HEK293 (cell line): ENCODE measurements around the gene TTLL5.

Source experiments
- CTCF ChIA-PET: fragments of 350-600 bp; formaldehyde crosslinking; extraction: SDS; loops from one replicate; lab custom pipeline; 2021; ENCODE audit warnings: antibody characterized with exemption; lab: Yijun Ruan, JAX
- POLR2A ChIA-PET: fragments of 300-600 bp; formaldehyde crosslinking; extraction: SDS; loops from one replicate; lab custom pipeline; 2020; ENCODE audit warnings: antibody characterized with exemption, inconsistent platforms; lab: Yijun Ruan, JAX
- H3K27ac ChIP-seq: fragments of 200-500 bp; sonication (Bioruptor generic); 2 replicates; pipeline ENCODE4 v1.5.1; 2014; ENCODE audit warnings: low read depth, low read length, control low read depth, inconsistent platforms; ENCODE audit errors: extremely low read depth
- H3K36me3 ChIP-seq, 2 experiments: fragments of 200-500 bp in 1 of 2; sonication (Bioruptor generic) in 1 of 2; 1 replicate in 1 of 2; 2 replicates in 1 of 2; pipeline ENCODE4 v1.5.1; 2014 to 2017; ENCODE audit warnings: inconsistent platforms in 2 of 2, low read length in 2 of 2; ENCODE audit not compliant: control insufficient read depth in 2 of 2, insufficient read depth in 1 of 2
- H3K4me1 ChIP-seq: fragments of 200-500 bp; sonication (Bioruptor generic); 2 replicates; pipeline ENCODE4 v1.5.1; 2014; ENCODE audit warnings: mild to moderate bottlenecking, low read length, inconsistent platforms; ENCODE audit not compliant: control insufficient read depth, insufficient read depth
- H3K4me3 ChIP-seq: 2 replicates; pipeline ENCODE4 v1.5.1; 2011; ENCODE audit warnings: low read depth, mild to moderate bottlenecking, control low read depth, low read length, moderate library complexity
- H3K9me3 ChIP-seq: fragments of 200-500 bp; sonication (Bioruptor generic); 2 replicates; pipeline ENCODE4 v1.5.1; 2014; ENCODE audit warnings: low read depth, low read length, inconsistent platforms; ENCODE audit not compliant: control insufficient read depth, insufficient read depth
- KLF7 ChIP-seq: fragments of 450-650 bp; formaldehyde crosslinking; IDR thresholded peaks from 2 replicates; pipeline ENCODE4 v1.5.1; 2016; ENCODE audit warnings: missing biosample characterization, missing genetic modification characterization, borderline replicate concordance
- PBX3 ChIP-seq: sonication (generic); formaldehyde crosslinking; IDR thresholded peaks from 2 replicates; pipeline ENCODE4 v1.8.1; 2022; ENCODE audit warnings: mild to moderate bottlenecking, moderate library complexity, missing genetic modification reagents
- ZNF26 ChIP-seq: fragments of 450-650 bp; formaldehyde crosslinking; IDR thresholded peaks from 2 replicates; pipeline ENCODE4 v1.5.1; 2016; ENCODE audit warnings: missing biosample characterization, missing genetic modification characterization
- ZNF280D ChIP-seq: fragments of 450-650 bp; formaldehyde crosslinking; IDR thresholded peaks from 2 replicates; pipeline ENCODE4 v1.5.1; 2016; ENCODE audit warnings: missing biosample characterization, missing genetic modification characterization
- ZSCAN18 ChIP-seq: fragments of 450-650 bp; formaldehyde crosslinking; IDR thresholded peaks from 2 replicates; pipeline ENCODE4 v1.5.1; 2016; ENCODE audit warnings: missing biosample characterization, missing genetic modification characterization
- TF ChIP-seq, protein P1 (sequence below): fragments of 450-650 bp; formaldehyde crosslinking; IDR thresholded peaks from 2 replicates; pipeline ENCODE4 v1.5.1; 2016; ENCODE audit warnings: missing biosample characterization, missing genetic modification characterization
- TF ChIP-seq, protein P2 (sequence below): fragments of 450-650 bp; formaldehyde crosslinking; IDR thresholded peaks from 2 replicates; pipeline ENCODE4 v1.5.1; 2017; ENCODE audit warnings: missing biosample characterization, missing genetic modification characterization
- TF ChIP-seq, protein P3 (sequence below): fragments of 450-650 bp; formaldehyde crosslinking; IDR thresholded peaks from 2 replicates; pipeline ENCODE4 v1.5.1; 2016; ENCODE audit warnings: missing biosample characterization, missing genetic modification characterization

TTLL5 gene

DNA sequence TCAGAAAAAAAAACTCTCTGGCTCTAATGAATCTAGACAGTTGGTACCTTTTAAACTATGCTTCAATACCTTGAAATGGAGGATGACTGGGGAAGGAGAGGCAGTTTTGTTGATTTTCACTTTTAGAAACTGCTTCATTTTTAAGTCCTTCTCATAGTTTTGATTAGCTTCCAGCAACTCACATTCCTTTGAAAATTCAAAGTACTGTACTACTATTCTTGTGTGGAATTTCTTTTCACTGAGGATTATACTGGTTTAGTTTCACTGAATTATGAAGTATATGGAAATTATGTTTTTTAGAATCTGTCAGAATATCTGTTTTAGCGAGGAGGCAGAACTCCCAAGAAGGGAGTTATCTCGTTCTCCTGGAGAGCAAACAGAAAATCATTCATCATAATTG, 204.5 kb downstream of the TTLL5 start (continued):
- TF ChIP-seq PBX3 (CRISPR knock-in tag) (no peak), ZNF26 (no peak)

GRCh38 chr14:75866970-75867369, 205.9 kb downstream of the TTLL5 start:
- peaks cover 19% of the 10 kb centered on the region for H3K4me1 ChIP-seq
- no peak overlapping the region for H3K4me3 ChIP-seq
- H3K27ac ChIP-seq, result no peak overlapping the region
- CTCF ChIA-PET, result interaction anchor here (0.7 to 1.0 kb wide), 2 partner anchors 35 to 156 kb away, joined by 4 to 8 read pairs; no protein-coding TSS in a partner anchor
- no peaks in the 10 kb centered on the region for H3K36me3 ChIP-seq
- POLR2A ChIA-PET, result no interaction called here
- no peak for TF ChIP-seq ZNF280D (tag by site-specific recombination)
- TF ChIP-seq, protein P1, sequence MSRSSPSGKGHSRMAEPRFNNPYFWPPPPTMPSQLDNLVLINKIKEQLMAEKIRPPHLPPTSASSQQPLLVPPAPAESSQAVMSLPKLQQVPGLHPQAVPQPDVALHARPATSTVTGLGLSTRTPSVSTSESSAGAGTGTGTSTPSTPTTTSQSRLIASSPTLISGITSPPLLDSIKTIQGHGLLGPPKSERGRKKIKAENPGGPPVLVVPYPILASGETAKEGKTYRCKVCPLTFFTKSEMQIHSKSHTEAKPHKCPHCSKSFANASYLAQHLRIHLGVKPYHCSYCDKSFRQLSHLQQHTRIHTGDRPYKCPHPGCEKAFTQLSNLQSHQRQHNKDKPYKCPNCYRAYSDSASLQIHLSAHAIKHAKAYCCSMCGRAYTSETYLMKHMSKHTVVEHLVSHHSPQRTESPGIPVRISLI (tag by site-specific recombination), result no peak
- no peak for TF ChIP-seq ZSCAN18
- TF ChIP-seq, protein P2, sequence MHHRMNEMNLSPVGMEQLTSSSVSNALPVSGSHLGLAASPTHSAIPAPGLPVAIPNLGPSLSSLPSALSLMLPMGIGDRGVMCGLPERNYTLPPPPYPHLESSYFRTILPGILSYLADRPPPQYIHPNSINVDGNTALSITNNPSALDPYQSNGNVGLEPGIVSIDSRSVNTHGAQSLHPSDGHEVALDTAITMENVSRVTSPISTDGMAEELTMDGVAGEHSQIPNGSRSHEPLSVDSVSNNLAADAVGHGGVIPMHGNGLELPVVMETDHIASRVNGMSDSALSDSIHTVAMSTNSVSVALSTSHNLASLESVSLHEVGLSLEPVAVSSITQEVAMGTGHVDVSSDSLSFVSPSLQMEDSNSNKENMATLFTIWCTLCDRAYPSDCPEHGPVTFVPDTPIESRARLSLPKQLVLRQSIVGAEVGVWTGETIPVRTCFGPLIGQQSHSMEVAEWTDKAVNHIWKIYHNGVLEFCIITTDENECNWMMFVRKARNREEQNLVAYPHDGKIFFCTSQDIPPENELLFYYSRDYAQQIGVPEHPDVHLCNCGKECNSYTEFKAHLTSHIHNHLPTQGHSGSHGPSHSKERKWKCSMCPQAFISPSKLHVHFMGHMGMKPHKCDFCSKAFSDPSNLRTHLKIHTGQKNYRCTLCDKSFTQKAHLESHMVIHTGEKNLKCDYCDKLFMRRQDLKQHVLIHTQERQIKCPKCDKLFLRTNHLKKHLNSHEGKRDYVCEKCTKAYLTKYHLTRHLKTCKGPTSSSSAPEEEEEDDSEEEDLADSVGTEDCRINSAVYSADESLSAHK (tag by site-specific recombination), result no peak
- TF ChIP-seq, protein P3, sequence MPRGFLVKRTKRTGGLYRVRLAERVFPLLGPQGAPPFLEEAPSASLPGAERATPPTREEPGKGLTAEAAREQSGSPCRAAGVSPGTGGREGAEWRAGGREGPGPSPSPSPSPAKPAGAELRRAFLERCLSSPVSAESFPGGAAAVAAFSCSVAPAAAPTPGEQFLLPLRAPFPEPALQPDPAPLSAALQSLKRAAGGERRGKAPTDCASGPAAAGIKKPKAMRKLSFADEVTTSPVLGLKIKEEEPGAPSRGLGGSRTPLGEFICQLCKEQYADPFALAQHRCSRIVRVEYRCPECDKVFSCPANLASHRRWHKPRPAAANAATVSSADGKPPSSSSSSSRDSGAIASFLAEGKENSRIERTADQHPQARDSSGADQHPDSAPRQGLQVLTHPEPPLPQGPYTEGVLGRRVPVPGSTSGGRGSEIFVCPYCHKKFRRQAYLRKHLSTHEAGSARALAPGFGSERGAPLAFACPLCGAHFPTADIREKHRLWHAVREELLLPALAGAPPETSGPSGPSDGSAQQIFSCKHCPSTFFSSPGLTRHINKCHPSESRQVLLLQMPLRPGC (tag by site-specific recombination), result no peak
- TF ChIP-seq KLF7 (tag by site-specific recombination), result no peak
- H3K9me3 ChIP-seq, result no peaks in the 10 kb centered on the region
